ENCODE measurements around the gene USP21. TPM values are rescaled to one million over a fixed set of nuclear protein-coding genes. Genes with fewer than 3 reads are reported as not detected.

The USP21 gene
- total and polyA plus RNA-seq, 9 of the 15 experiments (the other 6 are each of a cell fraction or from before 2014, with no cell fraction given), result 4.9 to 52.4 (median 21.6) TPM

DNA sequence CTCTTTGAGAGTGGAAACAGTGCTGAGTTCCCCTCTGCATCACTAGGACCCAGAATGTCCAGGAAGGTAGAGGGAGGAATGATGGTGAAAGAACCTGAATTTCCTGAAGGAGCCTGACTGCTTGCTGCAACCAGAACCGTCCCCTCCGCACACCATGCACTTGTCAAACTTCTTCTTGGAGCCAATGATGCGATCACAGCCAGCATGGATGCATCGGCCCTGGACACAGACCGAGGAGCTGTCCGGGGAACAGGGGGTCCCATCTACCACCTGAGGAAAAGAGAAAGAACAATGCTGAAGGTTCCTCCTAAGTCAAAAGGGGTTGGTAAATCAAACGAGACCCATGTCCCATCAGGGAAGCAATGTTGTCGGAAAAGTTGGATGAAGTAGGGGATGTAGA lies 32.7 kb downstream of the USP21 start:
- Histone ChIP-seq H2AFZ (ENCODE audit: low read depth, low read length) (peak overlapping the region; percentile 94; the same call in 1 of the 2 replicates), H4K20me1 (replicated peaks; ENCODE audit: control insufficient read depth, insufficient read depth, low read length) (no peaks in the 10 kb centered on the region), H3K27ac (ENCODE audit: extremely low read depth, low read depth, low read length) (no peak overlapping the region), H3K36me3 (ENCODE audit: control insufficient read depth, insufficient read depth, low read length) (no peaks in the 10 kb centered on the region), H3K4me1 (replicated peaks in 1 of 2; ENCODE audit: control insufficient read depth in 2 of 2, insufficient read depth in 2 of 2, low read length in 2 of 2) (peaks cover 18 to 28% of the 10 kb centered on the region in 2 experiments), H3K79me2 (ENCODE audit: control insufficient read depth, insufficient read depth, low read length) (no peaks in the 10 kb centered on the region), H3K4me2 (ENCODE audit: insufficient read depth, low read length) (no peak overlapping the region), H3K27me3 (ENCODE audit: control insufficient read depth in 2 of 2, insufficient read depth in 2 of 2, low read length in 2 of 2) (no peaks in the 10 kb centered on the region), H3K9me1 (ENCODE audit: control insufficient read depth, insufficient read depth, low read length) (no peaks in the 10 kb centered on the region), H3K9ac (ENCODE audit: insufficient read depth in 1 of 2, low read depth in 2 of 2, low read length in 2 of 2) (peak overlapping the region in 1 of 2 experiments; percentile 43; a peak in 1 of 4 replicates), H3K9me3 (replicated peaks; ENCODE audit: control insufficient read depth, insufficient read depth, low read depth, low read length) (no peaks in the 10 kb centered on the region), H3K4me3 (no peak overlapping the region)
- WGBS (ENCODE audit: insufficient coverage, low coverage, missing lambda C conversion rate), result 22% methylated on average over 8 of the region's 8 CpGs
- CTCF ChIA-PET (ENCODE audit: low intra/inter-chr PET ratio), result interaction anchor here (0.9 to 2.4 kb wide), 3 partner anchors 29 to 176 kb away, joined by 3 to 9 read pairs (median 5); partner anchors contain the start of gene CFAP126
- no TSS peak for BruUV-seq (replicated peaks)
- POLR2A ChIA-PET, result interaction anchor here (0.7 to 1.8 kb wide), 4 partner anchors 10 to 783 kb away, joined by 3 to 8 read pairs (median 6); partner anchors contain the start of genes B4GALT3 and NDUFS2
- no peak for DNase-seq (ENCODE audit: extremely low read depth in 1 of 4, low spot score in 3 of 4)
- TF ChIP-seq RBM25 (IDR thresholded peaks at IDR 0.05; ENCODE audit: low read depth, low read length, severe bottlenecking), result no peak
- TF ChIP-seq ZNF197 (CRISPR knock-in tag; IDR thresholded peaks at IDR 0.05; ENCODE audit: low read depth), result no peak
- no peak for TF ChIP-seq SNIP1 (IDR thresholded peaks at IDR 0.05; ENCODE audit: low read depth)
- no peak for TF ChIP-seq DIDO1 (tag; IDR thresholded peaks at IDR 0.05; ENCODE audit: low read depth)
- no peak for TF ChIP-seq ETV1 (tag; conservative IDR thresholded peaks at IDR 0.05; ENCODE audit: low read depth)
- TF ChIP-seq, protein P1, sequence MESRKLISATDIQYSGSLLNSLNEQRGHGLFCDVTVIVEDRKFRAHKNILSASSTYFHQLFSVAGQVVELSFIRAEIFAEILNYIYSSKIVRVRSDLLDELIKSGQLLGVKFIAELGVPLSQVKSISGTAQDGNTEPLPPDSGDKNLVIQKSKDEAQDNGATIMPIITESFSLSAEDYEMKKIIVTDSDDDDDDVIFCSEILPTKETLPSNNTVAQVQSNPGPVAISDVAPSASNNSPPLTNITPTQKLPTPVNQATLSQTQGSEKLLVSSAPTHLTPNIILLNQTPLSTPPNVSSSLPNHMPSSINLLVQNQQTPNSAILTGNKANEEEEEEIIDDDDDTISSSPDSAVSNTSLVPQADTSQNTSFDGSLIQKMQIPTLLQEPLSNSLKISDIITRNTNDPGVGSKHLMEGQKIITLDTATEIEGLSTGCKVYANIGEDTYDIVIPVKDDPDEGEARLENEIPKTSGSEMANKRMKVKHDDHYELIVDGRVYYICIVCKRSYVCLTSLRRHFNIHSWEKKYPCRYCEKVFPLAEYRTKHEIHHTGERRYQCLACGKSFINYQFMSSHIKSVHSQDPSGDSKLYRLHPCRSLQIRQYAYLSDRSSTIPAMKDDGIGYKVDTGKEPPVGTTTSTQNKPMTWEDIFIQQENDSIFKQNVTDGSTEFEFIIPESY (CRISPR knock-in tag; IDR thresholded peaks at IDR 0.05), result no peak
- TF ChIP-seq ESRRB (CRISPR knock-in tag; IDR thresholded peaks at IDR 0.05; ENCODE audit: borderline replicate concordance), result no peak
- TF ChIP-seq POLR2AphosphoS5 (IDR thresholded peaks at IDR 0.05; ENCODE audit: control insufficient read depth, insufficient read depth, low read depth, low read length), result no peak
- TF ChIP-seq, protein P2, sequence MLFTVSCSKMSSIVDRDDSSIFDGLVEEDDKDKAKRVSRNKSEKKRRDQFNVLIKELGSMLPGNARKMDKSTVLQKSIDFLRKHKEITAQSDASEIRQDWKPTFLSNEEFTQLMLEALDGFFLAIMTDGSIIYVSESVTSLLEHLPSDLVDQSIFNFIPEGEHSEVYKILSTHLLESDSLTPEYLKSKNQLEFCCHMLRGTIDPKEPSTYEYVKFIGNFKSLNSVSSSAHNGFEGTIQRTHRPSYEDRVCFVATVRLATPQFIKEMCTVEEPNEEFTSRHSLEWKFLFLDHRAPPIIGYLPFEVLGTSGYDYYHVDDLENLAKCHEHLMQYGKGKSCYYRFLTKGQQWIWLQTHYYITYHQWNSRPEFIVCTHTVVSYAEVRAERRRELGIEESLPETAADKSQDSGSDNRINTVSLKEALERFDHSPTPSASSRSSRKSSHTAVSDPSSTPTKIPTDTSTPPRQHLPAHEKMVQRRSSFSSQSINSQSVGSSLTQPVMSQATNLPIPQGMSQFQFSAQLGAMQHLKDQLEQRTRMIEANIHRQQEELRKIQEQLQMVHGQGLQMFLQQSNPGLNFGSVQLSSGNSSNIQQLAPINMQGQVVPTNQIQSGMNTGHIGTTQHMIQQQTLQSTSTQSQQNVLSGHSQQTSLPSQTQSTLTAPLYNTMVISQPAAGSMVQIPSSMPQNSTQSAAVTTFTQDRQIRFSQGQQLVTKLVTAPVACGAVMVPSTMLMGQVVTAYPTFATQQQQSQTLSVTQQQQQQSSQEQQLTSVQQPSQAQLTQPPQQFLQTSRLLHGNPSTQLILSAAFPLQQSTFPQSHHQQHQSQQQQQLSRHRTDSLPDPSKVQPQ (CRISPR knock-in tag; IDR thresholded peaks at IDR 0.05; ENCODE audit: borderline replicate concordance), result no peak
- no peak for TF ChIP-seq RBM14 (IDR thresholded peaks at IDR 0.05; ENCODE audit: borderline replicate concordance, insufficient read depth, low read depth, low read length)
- TF ChIP-seq NR1H2 (CRISPR knock-in tag; IDR thresholded peaks at IDR 0.05), result no peak
- TF ChIP-seq HDGF (IDR thresholded peaks at IDR 0.05), result no peak
- TF ChIP-seq ZNF583 (CRISPR knock-in tag; IDR thresholded peaks at IDR 0.05), result no peak
- no peak for TF ChIP-seq MAFF (IDR thresholded peaks at IDR 0.05; ENCODE audit: low read length)
- no peak for TF ChIP-seq JUNB (CRISPR knock-in tag; conservative IDR thresholded peaks at IDR 0.05)
- TF ChIP-seq PTTG1 (tag; IDR thresholded peaks at IDR 0.05; ENCODE audit: low read depth), result no peak
- ATAC-seq, result no peak
- FAIRE-seq, result no peak
- in situ Hi-C loops (cut with MboI) (no loop called here), intact Hi-C loops (cut with micrococcal nuclease) (loop anchor here (1.0 to 2.0 kb wide), 3 partner anchors 17 to 183 kb away; no protein-coding TSS in a partner anchor)
